KMS-11 (cell line): Measurements from ENCODE around the gene LDB2.
"Not testable (repeated sequence)": the region's sequence is repeated elsewhere in the genome, so short reads cannot be mapped to it uniquely, and the experiment has no call there.

Source experiments
- H2AFZ ChIP-seq: fragments of 200-600 bp; sonication (generic); 2 replicates; pipeline ENCODE4 v1.6.1; 2016; ENCODE audit warnings: antibody characterized with exemption, mixed run types, low read depth
- H3K27ac ChIP-seq: fragments of 200-600 bp; sonication (generic); 2 replicates; pipeline ENCODE4 v1.6.1; 2016; ENCODE audit warnings: mild to moderate bottlenecking, mixed run types
- H3K27me3 ChIP-seq: fragments of 200-600 bp; sonication (generic); 2 replicates; pipeline ENCODE4 v1.6.1; 2017; ENCODE audit warnings: mild to moderate bottlenecking, low read depth, mixed run types, moderate library complexity; ENCODE audit not compliant: insufficient read depth
- H3K36me3 ChIP-seq: fragments of 200-600 bp; sonication (generic); 2 replicates; pipeline ENCODE4 v1.6.1; 2017; ENCODE audit warnings: mild to moderate bottlenecking, mixed run types; ENCODE audit not compliant: insufficient read depth
- H3K4me1 ChIP-seq: fragments of 200-600 bp; sonication (generic); 2 replicates; pipeline ENCODE4 v1.6.1; 2016; ENCODE audit warnings: mild to moderate bottlenecking, low read depth, mixed run types; ENCODE audit not compliant: poor library complexity, severe bottlenecking
- H3K4me2 ChIP-seq: fragments of 200-600 bp; sonication (generic); 2 replicates; pipeline ENCODE4 v1.7.0; 2016; ENCODE audit warnings: mild to moderate bottlenecking, mixed run types
- H3K4me3 ChIP-seq: fragments of 200-600 bp; sonication (generic); IDR thresholded peaks from 2 replicates; pipeline ENCODE4 v1.6.1; 2017; ENCODE audit warnings: low read depth, low read length, mixed read lengths; ENCODE audit not compliant: insufficient read depth
- H3K79me2 ChIP-seq: fragments of 200-600 bp; sonication (generic); 2 replicates; pipeline ENCODE4 v1.6.1; 2016; ENCODE audit warnings: low read depth, mixed run types; ENCODE audit not compliant: insufficient read depth
- H3K9ac ChIP-seq: fragments of 200-600 bp; sonication (generic); 2 replicates; pipeline ENCODE4 v1.6.1; 2016; ENCODE audit warnings: mild to moderate bottlenecking, mixed run types
- H4K20me1 ChIP-seq: fragments of 200-600 bp; sonication (generic); 2 replicates; pipeline ENCODE4 v1.6.1; 2016; ENCODE audit warnings: mild to moderate bottlenecking, mixed run types; ENCODE audit not compliant: insufficient read depth
- CTCF ChIP-seq: fragments of 200-600 bp; sonication (generic); conservative IDR thresholded peaks from 2 replicates; pipeline ENCODE4 v1.6.1; 2017; ENCODE audit warnings: low read depth, mild to moderate bottlenecking, antibody characterized with exemption, low read length, moderate library complexity, mixed read lengths

The LDB2 gene

DNA sequence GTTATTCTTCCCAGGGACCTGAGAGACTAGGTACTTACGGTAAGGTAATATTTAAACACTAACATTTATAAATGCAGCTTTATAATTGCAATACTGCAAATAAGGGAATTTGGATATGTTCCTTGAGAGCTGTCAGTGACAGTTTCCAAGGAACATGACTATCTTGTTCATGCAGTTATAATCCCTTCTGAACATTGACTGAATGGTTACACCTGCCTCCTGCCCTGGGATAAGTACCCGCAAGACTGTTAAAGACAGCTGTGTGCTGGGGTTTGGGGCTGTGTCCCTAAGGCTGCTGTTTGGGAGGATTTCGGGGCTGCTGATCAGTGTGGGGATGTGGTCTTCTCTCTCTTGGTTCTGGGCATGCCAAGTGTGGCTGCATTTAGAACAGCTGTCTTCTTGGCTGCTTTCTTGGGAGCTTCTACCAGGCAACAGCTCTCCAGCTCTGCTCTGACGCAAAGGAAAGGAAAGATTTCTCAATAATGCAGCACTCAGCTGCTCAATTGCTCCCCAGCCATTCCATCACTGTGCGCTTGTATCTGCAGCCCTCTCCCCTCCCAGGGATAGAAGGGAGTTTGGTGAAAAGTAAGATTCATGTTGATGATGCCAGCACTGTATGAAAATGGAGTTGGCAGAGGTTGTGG, 373.4 kb downstream of the LDB2 start:
- H3K36me3 ChIP-seq, result no peaks in the 10 kb centered on the region

DNA sequence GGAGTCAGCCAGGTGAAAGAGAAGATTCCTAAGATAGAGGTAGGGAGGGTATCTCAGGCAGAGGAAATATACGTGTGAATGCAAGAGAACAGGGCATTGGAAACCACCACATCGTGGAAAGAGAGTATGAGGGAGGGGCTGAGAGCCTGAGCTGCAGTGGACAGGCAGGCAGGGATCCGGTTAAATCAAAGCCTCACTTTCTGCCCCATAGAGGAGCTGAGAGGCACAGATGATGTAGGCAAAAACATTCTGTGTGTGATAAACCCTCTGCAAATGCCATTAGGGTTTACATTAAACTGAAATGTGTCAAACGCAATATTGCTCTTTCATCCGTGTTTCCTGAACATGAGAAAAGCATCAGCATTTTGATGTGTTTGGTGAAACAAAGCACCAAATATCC, 374.0 kb downstream of the LDB2 start:
- H3K9ac ChIP-seq, result no peak overlapping the region
- H3K27me3 ChIP-seq, result no peaks in the 10 kb centered on the region
- no peaks in the 10 kb centered on the region for H3K36me3 ChIP-seq
- H3K4me3 ChIP-seq, result no peak overlapping the region
- no peaks in the 10 kb centered on the region for H3K4me1 ChIP-seq
- no peak overlapping the region for H3K27ac ChIP-seq
- H3K4me2 ChIP-seq, result no peak overlapping the region
- H3K79me2 ChIP-seq, result no peaks in the 10 kb centered on the region
- no peak for TF ChIP-seq CTCF
- no peak overlapping the region for H2AFZ ChIP-seq
- no peaks in the 10 kb centered on the region for H4K20me1 ChIP-seq

More for the DNA sequence above, 373.4 kb downstream of the LDB2 start:
- no peaks in the 10 kb centered on the region for H3K4me1 ChIP-seq
- TF ChIP-seq CTCF, result no peak
- no peak overlapping the region for H3K27ac ChIP-seq
- H3K9ac ChIP-seq, result no peak overlapping the region
- no peaks in the 10 kb centered on the region for H3K79me2 ChIP-seq
- H2AFZ ChIP-seq, result no peak overlapping the region
- no peaks in the 10 kb centered on the region for H4K20me1 ChIP-seq
- H3K27me3 ChIP-seq, result no peaks in the 10 kb centered on the region
- no peak overlapping the region for H3K4me2 ChIP-seq
- no peak overlapping the region for H3K4me3 ChIP-seq

DNA sequence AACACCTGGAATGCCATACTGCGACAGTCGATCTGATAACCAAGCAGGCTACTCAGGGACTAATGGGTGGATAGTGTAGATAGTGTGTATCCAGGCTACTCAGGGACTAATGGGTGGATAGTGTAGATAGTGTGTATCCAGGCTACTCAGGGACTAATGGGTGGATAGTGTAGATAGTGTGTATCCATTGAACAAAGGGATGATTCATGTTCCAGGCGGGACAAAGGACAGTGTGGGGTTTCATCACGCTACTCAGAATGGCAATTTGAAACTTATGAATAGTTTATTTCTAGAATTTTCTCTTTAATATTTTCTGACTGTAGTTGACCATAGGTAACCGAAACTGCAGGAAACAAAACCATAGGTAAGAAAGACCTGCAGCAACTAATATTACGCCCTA, 374.9 kb downstream of the LDB2 start:
- H3K4me2 ChIP-seq, H4K20me1 ChIP-seq, H3K4me1 ChIP-seq, H2AFZ ChIP-seq, H3K27me3 ChIP-seq, H3K4me3 ChIP-seq, H3K27ac ChIP-seq, H3K79me2 ChIP-seq, H3K9ac ChIP-seq, H3K36me3 ChIP-seq: not testable (repeated sequence)

DNA sequence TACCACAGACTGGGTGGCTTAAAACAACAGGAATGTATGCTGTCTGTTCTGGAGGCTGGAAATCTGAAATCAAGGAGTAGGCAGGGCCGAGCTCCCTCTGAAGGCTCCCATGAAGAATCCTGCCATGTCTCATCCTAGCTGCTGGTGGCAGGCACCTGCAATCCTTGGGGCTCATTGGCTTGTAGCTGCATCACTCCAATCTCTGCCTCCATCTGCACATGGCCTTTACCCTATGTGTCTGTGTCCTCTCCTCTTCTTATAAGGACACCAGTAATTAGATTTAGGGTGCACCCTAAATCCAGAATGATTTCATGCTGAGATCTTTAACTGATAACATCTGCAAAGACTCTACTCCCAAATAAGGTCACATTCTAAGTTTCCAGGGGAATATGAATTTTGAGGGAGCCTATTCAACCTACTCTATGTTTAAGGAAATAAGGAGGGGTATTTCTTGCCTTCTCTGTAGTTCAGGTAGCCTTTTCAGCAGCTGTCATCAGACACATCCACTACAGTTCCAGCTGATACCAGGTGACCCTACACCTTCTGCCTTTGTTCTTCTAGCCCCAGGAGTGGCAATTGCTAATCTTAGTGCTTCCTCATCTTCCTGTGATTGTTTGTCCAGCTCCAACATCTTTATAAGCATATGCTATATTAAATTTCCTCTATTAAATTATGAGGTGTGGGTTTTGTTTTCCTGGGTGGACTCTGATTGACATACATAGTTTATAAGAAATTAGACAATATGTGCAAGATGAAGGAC, 377.1 kb downstream of the LDB2 start:
- H3K79me2 ChIP-seq, result no peaks in the 10 kb centered on the region
- H2AFZ ChIP-seq, result no peak overlapping the region
- no peaks in the 10 kb centered on the region for H4K20me1 ChIP-seq
- no peak overlapping the region for H3K27ac ChIP-seq
- H3K9ac ChIP-seq, result no peak overlapping the region
- no peak overlapping the region for H3K4me3 ChIP-seq
- no peaks in the 10 kb centered on the region for H3K27me3 ChIP-seq
- H3K4me1 ChIP-seq, result no peaks in the 10 kb centered on the region
- TF ChIP-seq CTCF, result no peak
- H3K4me2 ChIP-seq, result no peak overlapping the region
- no peaks in the 10 kb centered on the region for H3K36me3 ChIP-seq
